Testis (tissue), 2 donors: ENCODE data around the gene KIDINS220.

ENCODE experiments used
- CTCF ChIP-seq, 3 experiments: fragments of 450-650 bp in 2 of 3; fragments of 200-600 bp in 1 of 3; sonication (generic) in 1 of 3; IDR thresholded peaks; one replicate each; pipeline ENCODE4 v1.5.1; 2016 to 2019; ENCODE audit warnings: antibody characterized with exemption in 3 of 3, mild to moderate bottlenecking in 2 of 3, moderate library complexity in 1 of 3
- POLR2A ChIP-seq: fragments of 450-650 bp; IDR thresholded peaks from one replicate; pipeline ENCODE4 v1.6.1; 2017; ENCODE audit warnings: antibody characterized with exemption, mild to moderate bottlenecking, moderate library complexity

GRCh38 chr2:8877894-8878293 is 40.5 kb upstream of the KIDINS220 start:
- TF ChIP-seq CTCF (IDR thresholded peaks at IDR 0.05) (no peak), POLR2A (no peak)
